ENCODE data around the gene USP54.

The USP54 gene

GRCh38 chr10:73517166-73517888 is 73.8 kb downstream of the USP54 start:
- Mint-ChIP-seq H3K4me1 (ENCODE audit: low read depth) (no peaks in the 10 kb centered on the region), H3K36me3 (ENCODE audit: low read depth) (no peaks in the 10 kb centered on the region), H3K27me3 (no peaks in the 10 kb centered on the region), H3K27ac (no peak overlapping the region), H3K9me3 (no peaks in the 10 kb centered on the region), H3K4me3 (no peak overlapping the region)

- Mint-ChIP-seq H3K27ac (no peak overlapping the region), H3K27me3 (no peaks in the 10 kb centered on the region), H3K4me1 (ENCODE audit: low read depth) (no peaks in the 10 kb centered on the region), H3K9me3 (no peaks in the 10 kb centered on the region), H3K4me3 (no peak overlapping the region), H3K36me3 (ENCODE audit: low read depth) (no peaks in the 10 kb centered on the region)
Observed at GRCh38 chr10:73512207-73512743, 78.9 kb downstream of the USP54 start.

GRCh38 chr10:73509695-73510094 is 81.4 kb downstream of the USP54 start:
- Mint-ChIP-seq H3K27ac (no peak overlapping the region), H3K4me1 (ENCODE audit: low read depth) (no peaks in the 10 kb centered on the region), H3K36me3 (ENCODE audit: low read depth) (peaks cover 11% of the 10 kb centered on the region), H3K4me3 (no peak overlapping the region), H3K27me3 (no peaks in the 10 kb centered on the region), H3K9me3 (no peaks in the 10 kb centered on the region)

- Mint-ChIP-seq H3K36me3 (ENCODE audit: low read depth) (peaks cover 24% of the 10 kb centered on the region), H3K27ac (no peak overlapping the region), H3K9me3 (no peaks in the 10 kb centered on the region), H3K4me1 (ENCODE audit: low read depth) (peaks cover 12% of the 10 kb centered on the region), H3K27me3 (no peaks in the 10 kb centered on the region), H3K4me3 (no peak overlapping the region)
Observed at GRCh38 chr10:73506491-73506890, 84.7 kb downstream of the USP54 start.

GRCh38 chr10:73506074-73506473 is 85.1 kb downstream of the USP54 start:
- peaks cover 24% of the 10 kb centered on the region for H3K36me3 Mint-ChIP-seq (ENCODE audit: low read depth)
- peaks cover 16% of the 10 kb centered on the region for H3K4me1 Mint-ChIP-seq (ENCODE audit: low read depth)
- no peaks in the 10 kb centered on the region for H3K9me3 Mint-ChIP-seq
- no peaks in the 10 kb centered on the region for H3K27me3 Mint-ChIP-seq
- no peak overlapping the region for H3K4me3 Mint-ChIP-seq
- no peak overlapping the region for H3K27ac Mint-ChIP-seq

GRCh38 chr10:73503037-73503436 is 88.1 kb downstream of the USP54 start:
- Mint-ChIP-seq H3K4me3 (no peak overlapping the region), H3K36me3 (ENCODE audit: low read depth) (peaks cover 24% of the 10 kb centered on the region), H3K4me1 (ENCODE audit: low read depth) (peaks cover 20% of the 10 kb centered on the region), H3K9me3 (no peaks in the 10 kb centered on the region), H3K27me3 (no peaks in the 10 kb centered on the region), H3K27ac (no peak overlapping the region)

GRCh38 chr10:73501651-73502050 is 89.5 kb downstream of the USP54 start:
- H3K9me3 Mint-ChIP-seq = no peaks in the 10 kb centered on the region
- H3K4me1 Mint-ChIP-seq (ENCODE audit: low read depth) = peaks cover 27% of the 10 kb centered on the region
- H3K27me3 Mint-ChIP-seq = no peaks in the 10 kb centered on the region
- peaks cover 24% of the 10 kb centered on the region for H3K36me3 Mint-ChIP-seq (ENCODE audit: low read depth)
- H3K4me3 Mint-ChIP-seq = peak overlapping the region; percentile 1
- peak overlapping the region; percentile 64 for H3K27ac Mint-ChIP-seq

GRCh38 chr10:73497623-73498022 is 93.5 kb downstream of the USP54 start:
- Mint-ChIP-seq H3K9me3 (no peaks in the 10 kb centered on the region), H3K27ac (peak overlapping the region; percentile 49), H3K36me3 (ENCODE audit: low read depth) (peaks cover 6% of the 10 kb centered on the region), H3K27me3 (no peaks in the 10 kb centered on the region), H3K4me3 (no peak overlapping the region), H3K4me1 (ENCODE audit: low read depth) (peaks cover 57% of the 10 kb centered on the region)

- Mint-ChIP-seq H3K27me3 (no peaks in the 10 kb centered on the region), H3K4me3 (peak within 1 kb of the TSS; percentile 96), H3K27ac (peak within 1 kb of the TSS; percentile 94), H3K36me3 (ENCODE audit: low read depth) (peaks cover 4% of the 10 kb centered on the region), H3K4me1 (ENCODE audit: low read depth) (peaks cover 50% of the 10 kb centered on the region), H3K9me3 (no peaks in the 10 kb centered on the region)
Observed at GRCh38 chr10:73495884-73496674, 95.1 kb downstream of the USP54 start, which contains the start of gene PPP3CB. Gene PPP3CB, minus strand, starts transcription at chr10:73496024. Its CDS starts 135 bp downstream, at chr10:73495889.

GRCh38 chr10:73495226-73495883 is 95.8 kb downstream of the USP54 start:
- no peaks in the 10 kb centered on the region for H3K27me3 Mint-ChIP-seq
- H3K9me3 Mint-ChIP-seq = no peaks in the 10 kb centered on the region
- H3K36me3 Mint-ChIP-seq (ENCODE audit: low read depth) = peaks cover 4% of the 10 kb centered on the region
- peak overlapping the region; percentile 96 for H3K4me3 Mint-ChIP-seq
- H3K27ac Mint-ChIP-seq = peak overlapping the region; percentile 92
- H3K4me1 Mint-ChIP-seq (ENCODE audit: low read depth) = peaks cover 45% of the 10 kb centered on the region

- Mint-ChIP-seq H3K4me3 (peak overlapping the region; percentile 96), H3K27ac (peak overlapping the region; percentile 92), H3K27me3 (no peaks in the 10 kb centered on the region), H3K36me3 (ENCODE audit: low read depth) (peaks cover 4% of the 10 kb centered on the region), H3K4me1 (ENCODE audit: low read depth) (peaks cover 48% of the 10 kb centered on the region), H3K9me3 (no peaks in the 10 kb centered on the region)
Observed at GRCh38 chr10:73494877-73495225, 96.3 kb downstream of the USP54 start.

GRCh38 chr10:73494213-73494612 is 96.9 kb downstream of the USP54 start:
- Mint-ChIP-seq H3K36me3 (ENCODE audit: low read depth) (peaks cover 4% of the 10 kb centered on the region), H3K9me3 (no peaks in the 10 kb centered on the region), H3K27me3 (no peaks in the 10 kb centered on the region), H3K27ac (peak overlapping the region; percentile 32), H3K4me3 (peak overlapping the region; percentile 63), H3K4me1 (ENCODE audit: low read depth) (peaks cover 48% of the 10 kb centered on the region)

- Mint-ChIP-seq H3K9me3 (no peaks in the 10 kb centered on the region), H3K36me3 (ENCODE audit: low read depth) (peaks cover 8% of the 10 kb centered on the region), H3K27me3 (no peaks in the 10 kb centered on the region), H3K4me1 (ENCODE audit: low read depth) (peaks cover 52% of the 10 kb centered on the region), H3K27ac (peak overlapping the region; percentile 32), H3K4me3 (peak overlapping the region; percentile 63)
Observed at GRCh38 chr10:73493781-73494180, 97.4 kb downstream of the USP54 start.

GRCh38 chr10:73486601-73487000 is 104.5 kb downstream of the USP54 start:
- H3K4me3 Mint-ChIP-seq = no peak overlapping the region
- no peak overlapping the region for H3K27ac Mint-ChIP-seq
- no peaks in the 10 kb centered on the region for H3K27me3 Mint-ChIP-seq
- H3K9me3 Mint-ChIP-seq = no peaks in the 10 kb centered on the region
- peaks cover 8% of the 10 kb centered on the region for H3K4me1 Mint-ChIP-seq (ENCODE audit: low read depth)
- peaks cover 31% of the 10 kb centered on the region for H3K36me3 Mint-ChIP-seq (ENCODE audit: low read depth)

GRCh38 chr10:73485320-73485719 is 105.8 kb downstream of the USP54 start:
- Mint-ChIP-seq H3K9me3 (no peaks in the 10 kb centered on the region), H3K36me3 (ENCODE audit: low read depth) (peaks cover 31% of the 10 kb centered on the region), H3K27ac (no peak overlapping the region), H3K27me3 (no peaks in the 10 kb centered on the region), H3K4me3 (no peak overlapping the region), H3K4me1 (ENCODE audit: low read depth) (peaks cover 13% of the 10 kb centered on the region)
